Activated CD4-positive, alpha-beta T cell treated with anti-CD3 and anti-CD28 coated beads for 36 hours (primary cell): ENCODE data around the gene FLAD1. TPM values are rescaled to one million over a fixed set of nuclear protein-coding genes. Genes with fewer than 3 reads are reported as not detected.
"Not testable (repeated sequence)": the region's sequence is repeated elsewhere in the genome, so short reads cannot be mapped to it uniquely, and the experiment has no call there.

Experiments used
- ATAC-seq: fragments of 200-7000 bp; cut with Tn5 transposase; one replicate; pipeline ENCODE4 v1.10.0; 2021; ENCODE audit warnings: mild to moderate bottlenecking, moderate library complexity
- CTCF ChIA-PET: fragments of 350-600 bp; sonication (Branson Sonifier 250); formaldehyde crosslinking; loops from one replicate; lab custom pipeline; 2021; ENCODE audit warnings: antibody characterized with exemption; lab: Charles Lee
- POLR2A ChIA-PET: fragments of 350-600 bp; sonication (Branson Sonifier 250); formaldehyde crosslinking; loops from one replicate; lab custom pipeline; 2021; ENCODE audit warnings: antibody characterized with exemption, inconsistent platforms; lab: Charles Lee
- DNase-seq: peaks from one replicate; pipeline ENCODE4 v3.0.0-alpha.2; 2020
- H3K27ac Mint-ChIP-seq: one replicate; pipeline ENCODE4 v1.8.0; 2021; ENCODE audit warnings: mixed read lengths
- H3K27me3 Mint-ChIP-seq: one replicate; pipeline ENCODE4 v1.8.0; 2021; ENCODE audit warnings: mixed read lengths
- H3K36me3 Mint-ChIP-seq: one replicate; pipeline ENCODE4 v1.8.0; 2021; ENCODE audit warnings: low read depth, mixed read lengths
- H3K4me1 Mint-ChIP-seq: one replicate; pipeline ENCODE4 v1.8.0; 2021; ENCODE audit warnings: mixed read lengths
- H3K4me3 Mint-ChIP-seq: one replicate; pipeline ENCODE4 v1.8.0; 2021; ENCODE audit warnings: mild to moderate bottlenecking, moderate library complexity, mixed read lengths
- H3K9me3 Mint-ChIP-seq: one replicate; pipeline ENCODE4 v1.8.0; 2021; ENCODE audit warnings: low read depth, mixed read lengths
- intact Hi-C, 2 experiments: fragments of 100-400 bp; cut with DNase I in 1 of 2; cut with micrococcal nuclease in 1 of 2; formaldehyde crosslinking; loops; one replicate each; pipeline versions ENCODE4 v1.14.2 to v1.15.1; 2022 to 2024; cut with DNase I, micrococcal nuclease
- total RNA-seq, 2 experiments: library from RNA; stranded (reverse); gene quantifications; one replicate each; pipeline ENCODE4 v1.2.3, GENCODE V29; 2021

FLAD1 gene
- total RNA-seq, 2 experiments from 2014 or later = 38.0 to 42.4 TPM

- ATAC-seq (peak; percentile 86), DNase-seq (peak; percentile 98)
- POLR2A ChIA-PET = interaction anchor here (0.6 to 2.3 kb wide), 11 partner anchors 9 to 640 kb away, joined by 3 to 12 read pairs (median 5); partner anchors contain the start of genes LENEP, PMVK and PYGO2
- Mint-ChIP-seq H3K9me3 (no peaks in the 10 kb centered on the region), H3K4me3 (no peak within 1 kb of the TSS), H3K36me3 (peaks cover 25% of the 10 kb centered on the region), H3K27ac (no peak within 1 kb of the TSS), H3K4me1 (peaks cover 30% of the 10 kb centered on the region), H3K27me3 (no peaks in the 10 kb centered on the region)
- CTCF ChIA-PET = interaction anchor here (0.5 to 2.9 kb wide), 10 partner anchors 13 to 1472 kb away, joined by 3 to 15 read pairs (median 3); partner anchors contain the start of genes ADAM15, PBXIP1 and PYGO2
- intact Hi-C loops = loop anchor here (1.0 to 10.0 kb wide), 19 partner anchors 9 to 789 kb away; partner anchors contain the start of genes FLAD1 (in 2 of the 2), UBE2Q1 (in 2 of the 2), ADAM15 (in 1 of the 2) and ADAR (in 1 of the 2)
These were observed 8.9 kb upstream of the FLAD1 start, which contains the start of gene CKS1B for GRCh38 chr1:154974102-154974807. Gene CKS1B, plus strand, starts transcription at chr1:154974681. Its CDS starts 65 bp downstream, at chr1:154974746.

GRCh38 chr1:154974808-154975408, 8.2 kb upstream of the FLAD1 start:
- intact Hi-C loops = loop anchor here (1.0 to 10.0 kb wide), 19 partner anchors 8 to 790 kb away; partner anchors contain the start of genes FLAD1 (in 2 of the 2), UBE2Q1 (in 2 of the 2), ADAM15 (in 1 of the 2) and ADAR (in 1 of the 2)
- ChIA-PET CTCF (interaction anchor here (0.5 to 2.9 kb wide), 6 partner anchors 23 to 1471 kb away, joined by 3 to 15 read pairs (median 3); no protein-coding TSS in a partner anchor), POLR2A (interaction anchor here (0.7 to 2.3 kb wide), 8 partner anchors 24 to 670 kb away, joined by 3 to 12 read pairs (median 3); partner anchors contain the start of genes EFNA4 and PMVK)
- DNase-seq (peak; percentile 97), ATAC-seq (peak; percentile 47)
- Mint-ChIP-seq H3K4me3 (no peak overlapping the region), H3K36me3 (peaks cover 24% of the 10 kb centered on the region), H3K27me3 (no peaks in the 10 kb centered on the region), H3K27ac (no peak overlapping the region), H3K9me3 (no peaks in the 10 kb centered on the region), H3K4me1 (peaks cover 28% of the 10 kb centered on the region)

- intact Hi-C loops = loop anchor here (2.0 to 10.0 kb wide), 3 partner anchors 41 to 791 kb away; partner anchors contain the start of genes DAP3 (in 1 of the 2) and YY1AP1 (in 1 of the 2)
- ATAC-seq (no peak), DNase-seq (peak; percentile 73)
- H3K36me3 Mint-ChIP-seq = peaks cover 27% of the 10 kb centered on the region
- peaks cover 28% of the 10 kb centered on the region for H3K4me1 Mint-ChIP-seq
- POLR2A ChIA-PET = interaction anchor here (0.7 to 2.3 kb wide), 7 partner anchors 23 to 670 kb away, joined by 3 to 12 read pairs (median 3); partner anchors contain the start of genes EFNA4 and PMVK
- no peak overlapping the region for H3K27ac Mint-ChIP-seq
- H3K27me3 Mint-ChIP-seq = no peaks in the 10 kb centered on the region
- CTCF ChIA-PET = interaction anchor here (0.6 to 2.9 kb wide), 7 partner anchors 10 to 109 kb away, joined by 3 to 12 read pairs (median 3); no protein-coding TSS in a partner anchor
- H3K4me3 Mint-ChIP-seq = no peak overlapping the region
- H3K9me3 Mint-ChIP-seq = no peaks in the 10 kb centered on the region
These were observed 7.6 kb upstream of the FLAD1 start for GRCh38 chr1:154975409-154976059.

GRCh38 chr1:154977762-154978161, 5.4 kb upstream of the FLAD1 start:
- H3K4me1 Mint-ChIP-seq = peaks cover 15% of the 10 kb centered on the region
- POLR2A ChIA-PET = interaction anchor here (0.6 kb wide), 1 partner anchor 47 kb away, joined by 9 read pairs; no protein-coding TSS in a partner anchor
- H3K4me3 Mint-ChIP-seq, DNase-seq, H3K27me3 Mint-ChIP-seq, ATAC-seq, H3K9me3 Mint-ChIP-seq: not testable (repeated sequence)
- CTCF ChIA-PET = interaction anchor here (0.7 to 4.1 kb wide), 3 partner anchors 17 to 22 kb away, joined by 3 to 15 read pairs (median 7); no protein-coding TSS in a partner anchor
- peaks cover 27% of the 10 kb centered on the region for H3K36me3 Mint-ChIP-seq
- intact Hi-C loops = loop anchor here in 1 of 2 experiments (10.0 kb wide), 2 partner anchors 707 to 793 kb away; partner anchors contain the start of genes DAP3 and YY1AP1
- H3K27ac Mint-ChIP-seq = peak overlapping the region; percentile 2

- Mint-ChIP-seq H3K9me3 (no peaks in the 10 kb centered on the region), H3K27ac (no peak overlapping the region), H3K4me3 (no peak overlapping the region), H3K36me3 (peaks cover 27% of the 10 kb centered on the region), H3K27me3 (no peaks in the 10 kb centered on the region), H3K4me1 (peaks cover 12% of the 10 kb centered on the region)
- intact Hi-C loops = loop anchor here in 1 of 2 experiments (10.0 kb wide), 2 partner anchors 706 to 794 kb away; partner anchors contain the start of genes DAP3 and YY1AP1
- no peak for DNase-seq
- ChIA-PET POLR2A (interaction anchor here (0.6 kb wide), 1 partner anchor 47 kb away, joined by 9 read pairs; no protein-coding TSS in a partner anchor), CTCF (interaction anchor here (1.4 to 4.1 kb wide), 3 partner anchors 16 to 21 kb away, joined by 4 to 15 read pairs (median 7); no protein-coding TSS in a partner anchor)
- no peak for ATAC-seq
These were observed 4.8 kb upstream of the FLAD1 start for GRCh38 chr1:154978360-154978759.

- intact Hi-C loops = loop anchor here (2.0 to 5.0 kb wide), 3 partner anchors 16 to 190 kb away; partner anchors contain the start of genes ADAM15 (in 1 of the 2), KRTCAP2 (in 1 of the 2) and TRIM46 (in 1 of the 2)
- DNase-seq (no peak), ATAC-seq (no peak)
- POLR2A ChIA-PET = interaction anchor here (0.6 to 2.5 kb wide), 7 partner anchors 11 to 1125 kb away, joined by 3 to 10 read pairs (median 5); no protein-coding TSS in a partner anchor
- Mint-ChIP-seq H3K4me1 (peaks cover 23% of the 10 kb centered on the region), H3K36me3 (peaks cover 32% of the 10 kb centered on the region), H3K27me3 (no peaks in the 10 kb centered on the region), H3K4me3 (no peak overlapping the region), H3K9me3 (no peaks in the 10 kb centered on the region), H3K27ac (no peak overlapping the region)
- CTCF ChIA-PET = interaction anchor here (1.0 to 6.5 kb wide), 3 partner anchors 14 to 34 kb away, joined by 4 to 82 read pairs (median 25); partner anchors contain the start of genes LENEP and PBXIP1
These were observed 803 bp upstream of the FLAD1 start for GRCh38 chr1:154982341-154982740.

- peaks cover 25% of the 10 kb centered on the region for H3K4me1 Mint-ChIP-seq
- no peak overlapping the region for H3K4me3 Mint-ChIP-seq
- no peak for ATAC-seq
- H3K9me3 Mint-ChIP-seq = no peaks in the 10 kb centered on the region
- peaks cover 31% of the 10 kb centered on the region for H3K36me3 Mint-ChIP-seq
- ChIA-PET CTCF (interaction anchor here (0.5 to 6.5 kb wide), 17 partner anchors 12 to 649 kb away, joined by 3 to 82 read pairs (median 4); partner anchors contain the start of genes LENEP and PBXIP1), POLR2A (interaction anchor here (0.6 to 2.5 kb wide), 6 partner anchors 10 to 99 kb away, joined by 3 to 10 read pairs (median 4); partner anchors contain the start of gene PYGO2)
- DNase-seq = peak; percentile 32
- H3K27me3 Mint-ChIP-seq = no peaks in the 10 kb centered on the region
- intact Hi-C loops = loop anchor here (1.0 to 5.0 kb wide), 10 partner anchors 10 to 188 kb away; partner anchors contain the start of genes ADAM15 (in 2 of the 2), CKS1B (in 2 of the 2), KRTCAP2 (in 1 of the 2) and PYGO2 (in 1 of the 2)
- H3K27ac Mint-ChIP-seq = no peak overlapping the region
These were observed 777 bp downstream of the FLAD1 start for GRCh38 chr1:154983776-154984466.

- POLR2A ChIA-PET = interaction anchor here (0.8 kb wide), 1 partner anchor 10 kb away, joined by 6 read pairs; no protein-coding TSS in a partner anchor
- ATAC-seq, intact Hi-C loops, H3K27me3 Mint-ChIP-seq, H3K27ac Mint-ChIP-seq, H3K9me3 Mint-ChIP-seq, DNase-seq, H3K4me3 Mint-ChIP-seq: not testable (repeated sequence)
- Mint-ChIP-seq H3K36me3 (peaks cover 26% of the 10 kb centered on the region), H3K4me1 (peaks cover 23% of the 10 kb centered on the region)
- CTCF ChIA-PET = interaction anchor here (1.1 to 6.5 kb wide), 3 partner anchors 10 to 25 kb away, joined by 3 to 82 read pairs (median 4); partner anchors contain the start of genes LENEP and PYGO2
These were observed 3.6 kb downstream of the FLAD1 start for GRCh38 chr1:154986736-154987135.

- H3K27me3 Mint-ChIP-seq = no peaks in the 10 kb centered on the region
- POLR2A ChIA-PET = no interaction called here
- no peak for ATAC-seq
These were observed 4.2 kb downstream of the FLAD1 start for GRCh38 chr1:154987326-154987725.

More at GRCh38 chr1:154987326-154987725, 4.2 kb downstream of the FLAD1 start:
- CTCF ChIA-PET = interaction anchor here (1.2 to 2.2 kb wide), 2 partner anchors 11 to 26 kb away, joined by 3 to 9 read pairs; partner anchors contain the start of gene PYGO2
- Mint-ChIP-seq H3K36me3 (peaks cover 24% of the 10 kb centered on the region), H3K27ac (no peak overlapping the region), H3K4me1 (peaks cover 21% of the 10 kb centered on the region), H3K9me3 (no peaks in the 10 kb centered on the region), H3K4me3 (no peak overlapping the region)
- intact Hi-C loops = no loop called here
- no peak for DNase-seq
